Vagina (tissue), 2 donors: ENCODE measurements around the gene CCDC57.

Experiments used
- POLR2A ChIP-seq, 2 donors: fragments of 450-650 bp; IDR thresholded peaks; one replicate each; pipeline ENCODE4 v1.6.1; 2017; ENCODE audit warnings: antibody characterized with exemption in 2 of 2, mild to moderate bottlenecking in 2 of 2, moderate library complexity in 2 of 2
- POLR2AphosphoS5 ChIP-seq, 2 donors: sonication (generic); formaldehyde crosslinking; IDR thresholded peaks; one replicate each; pipeline ENCODE4 v1.9.0; 2017; ENCODE audit warnings: antibody characterized with exemption in 2 of 2, mild to moderate bottlenecking in 2 of 2, low read depth in 1 of 2; ENCODE audit not compliant: insufficient read depth in 1 of 2
- TF ChIP-seq, protein P1 (sequence below), 3 experiments: fragments of 450-650 bp in 2 of 3; fragments of 200-600 bp in 1 of 3; sonication (generic) in 1 of 3; IDR thresholded peaks; one replicate each; pipeline ENCODE4 v1.5.1; 2017 to 2019; ENCODE audit warnings: antibody characterized with exemption in 3 of 3, mild to moderate bottlenecking in 2 of 3, moderate library complexity in 2 of 3

DNA sequence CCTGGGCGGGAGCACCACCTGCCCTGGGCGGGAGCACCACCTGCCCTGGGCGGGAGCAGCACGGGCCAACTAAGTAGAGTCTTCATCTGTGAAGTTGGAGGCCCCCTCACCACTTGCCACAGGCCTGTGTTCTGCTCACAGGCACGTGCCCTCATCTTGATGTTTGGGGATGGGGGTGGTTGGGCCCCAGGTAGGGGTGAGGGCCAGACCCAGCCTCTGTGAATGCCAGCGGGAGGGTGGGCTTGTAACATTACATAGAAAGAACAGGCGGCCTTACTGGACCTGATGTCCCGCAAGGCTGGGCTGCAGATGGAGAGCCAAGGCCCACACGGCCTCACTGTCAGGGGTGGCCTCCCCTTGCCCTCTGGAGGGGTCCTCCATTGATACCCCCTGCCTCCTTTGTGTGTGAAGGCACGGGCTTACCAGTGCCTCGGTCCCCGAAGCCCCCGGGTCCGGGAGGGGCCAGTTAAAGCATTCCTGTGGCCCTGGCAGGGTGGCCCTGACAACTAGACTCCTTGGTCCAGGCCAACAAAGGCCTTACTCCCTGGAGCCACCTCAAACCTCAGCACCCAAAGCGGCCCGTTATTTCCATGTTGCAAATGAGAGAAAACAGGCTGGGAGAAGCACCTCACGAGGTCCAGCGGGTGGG, 15.1 kb upstream of the CCDC57 start:
- no peak for TF ChIP-seq POLR2A (IDR thresholded peaks at IDR 0.05)
- TF ChIP-seq, protein P1, sequence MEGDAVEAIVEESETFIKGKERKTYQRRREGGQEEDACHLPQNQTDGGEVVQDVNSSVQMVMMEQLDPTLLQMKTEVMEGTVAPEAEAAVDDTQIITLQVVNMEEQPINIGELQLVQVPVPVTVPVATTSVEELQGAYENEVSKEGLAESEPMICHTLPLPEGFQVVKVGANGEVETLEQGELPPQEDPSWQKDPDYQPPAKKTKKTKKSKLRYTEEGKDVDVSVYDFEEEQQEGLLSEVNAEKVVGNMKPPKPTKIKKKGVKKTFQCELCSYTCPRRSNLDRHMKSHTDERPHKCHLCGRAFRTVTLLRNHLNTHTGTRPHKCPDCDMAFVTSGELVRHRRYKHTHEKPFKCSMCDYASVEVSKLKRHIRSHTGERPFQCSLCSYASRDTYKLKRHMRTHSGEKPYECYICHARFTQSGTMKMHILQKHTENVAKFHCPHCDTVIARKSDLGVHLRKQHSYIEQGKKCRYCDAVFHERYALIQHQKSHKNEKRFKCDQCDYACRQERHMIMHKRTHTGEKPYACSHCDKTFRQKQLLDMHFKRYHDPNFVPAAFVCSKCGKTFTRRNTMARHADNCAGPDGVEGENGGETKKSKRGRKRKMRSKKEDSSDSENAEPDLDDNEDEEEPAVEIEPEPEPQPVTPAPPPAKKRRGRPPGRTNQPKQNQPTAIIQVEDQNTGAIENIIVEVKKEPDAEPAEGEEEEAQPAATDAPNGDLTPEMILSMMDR (IDR thresholded peaks at IDR 0.05) = no peak
- TF ChIP-seq POLR2AphosphoS5 (IDR thresholded peaks at IDR 0.05; ENCODE audit: insufficient read depth in 1 of 2, low read depth in 1 of 2) = no peak
